HG02759 (cell line): ENCODE measurements around the gene PPP6C.

Source experiments
- ATAC-seq: cut with Tn5 transposase; IDR thresholded peaks from one replicate; pipeline ENCODE4 v1.9.1; 2021; ENCODE audit warnings: mild to moderate bottlenecking, moderate library complexity; ENCODE audit not compliant: unreplicated experiment

Gene PPP6C

DNA sequence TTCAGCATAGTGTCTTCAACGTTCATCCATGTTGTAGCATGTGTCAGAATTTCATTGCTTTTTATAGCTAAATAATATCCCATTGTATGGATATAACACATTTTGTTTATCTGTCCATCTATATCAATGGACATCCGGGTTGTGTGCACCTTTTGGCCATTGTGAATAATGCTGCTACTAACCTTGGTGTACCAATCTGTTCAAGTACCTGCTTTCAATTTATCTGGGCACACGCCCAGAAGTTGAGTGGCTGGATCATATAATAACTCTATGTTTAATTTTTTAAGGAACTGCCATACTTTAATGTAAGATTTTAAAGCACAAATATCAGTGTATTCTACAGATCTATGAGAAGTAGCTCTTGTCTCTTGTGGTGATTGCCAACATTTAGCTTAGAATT is 89.8 kb downstream of the PPP6C start:
- no peak for ATAC-seq
